Measurements from ENCODE around the gene PDHX.

DNA sequence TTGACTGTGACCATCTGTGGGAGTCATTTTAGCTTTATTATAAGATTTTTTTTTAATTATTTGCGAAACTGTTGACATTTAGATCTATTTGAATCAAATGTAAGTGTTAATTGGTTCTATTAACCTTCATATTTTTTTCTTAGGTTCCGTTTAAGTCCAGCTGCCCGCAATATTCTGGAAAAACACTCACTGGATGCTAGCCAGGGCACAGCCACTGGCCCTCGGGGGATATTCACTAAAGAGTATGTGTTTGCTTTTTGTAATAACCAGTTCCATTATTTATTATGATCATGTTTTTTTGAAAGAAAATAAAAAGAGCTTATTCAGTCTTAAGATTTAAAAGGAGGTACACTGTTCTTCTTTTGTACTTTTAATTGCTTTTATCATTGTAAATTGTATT lies 43.9 kb downstream of the PDHX start:
- TF ChIP-seq, protein P1, sequence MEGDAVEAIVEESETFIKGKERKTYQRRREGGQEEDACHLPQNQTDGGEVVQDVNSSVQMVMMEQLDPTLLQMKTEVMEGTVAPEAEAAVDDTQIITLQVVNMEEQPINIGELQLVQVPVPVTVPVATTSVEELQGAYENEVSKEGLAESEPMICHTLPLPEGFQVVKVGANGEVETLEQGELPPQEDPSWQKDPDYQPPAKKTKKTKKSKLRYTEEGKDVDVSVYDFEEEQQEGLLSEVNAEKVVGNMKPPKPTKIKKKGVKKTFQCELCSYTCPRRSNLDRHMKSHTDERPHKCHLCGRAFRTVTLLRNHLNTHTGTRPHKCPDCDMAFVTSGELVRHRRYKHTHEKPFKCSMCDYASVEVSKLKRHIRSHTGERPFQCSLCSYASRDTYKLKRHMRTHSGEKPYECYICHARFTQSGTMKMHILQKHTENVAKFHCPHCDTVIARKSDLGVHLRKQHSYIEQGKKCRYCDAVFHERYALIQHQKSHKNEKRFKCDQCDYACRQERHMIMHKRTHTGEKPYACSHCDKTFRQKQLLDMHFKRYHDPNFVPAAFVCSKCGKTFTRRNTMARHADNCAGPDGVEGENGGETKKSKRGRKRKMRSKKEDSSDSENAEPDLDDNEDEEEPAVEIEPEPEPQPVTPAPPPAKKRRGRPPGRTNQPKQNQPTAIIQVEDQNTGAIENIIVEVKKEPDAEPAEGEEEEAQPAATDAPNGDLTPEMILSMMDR (conservative IDR thresholded peaks at IDR 0.05; ENCODE audit: low read depth, low read length): no peak
- TF ChIP-seq EZH2 (IDR thresholded peaks at IDR 0.05; ENCODE audit: borderline replicate concordance, low read depth, low read length, poor library complexity, severe bottlenecking): no peak
